Vagina (tissue), 2 donors: Measurements from ENCODE around the gene PSMB3. TPM values are rescaled to one million over a fixed set of nuclear protein-coding genes. Genes with fewer than 3 reads are reported as not detected.
A peak's percentile ranks its signal among the peaks of the same experiment; 100 is the strongest.

ENCODE experiments used
- DNase-seq, 2 donors: peaks; one replicate each; pipeline ENCODE4 v3.0.0-alpha.2; 2017; ENCODE audit errors: extremely low spot score in 2 of 2
- H3K27ac ChIP-seq: fragments of 200-600 bp; sonication (generic); one replicate; pipeline ENCODE4 v1.5.1; 2019
- H3K27me3 ChIP-seq: fragments of 200-600 bp; sonication (generic); one replicate; pipeline ENCODE4 v1.5.1; 2019
- H3K36me3 ChIP-seq, 2 donors: fragments of 200-600 bp; sonication (generic); one replicate each; pipeline ENCODE4 v1.5.1; 2017 to 2019
- H3K4me1 ChIP-seq: fragments of 200-600 bp; sonication (generic); one replicate; pipeline ENCODE4 v1.5.1; 2019
- H3K4me3 ChIP-seq, 2 donors: fragments of 200-600 bp; sonication (generic); 1 replicate in 1 of 2; 2 replicates in 1 of 2; pipeline ENCODE4 v1.5.1; 2016 to 2019
- H3K9me3 ChIP-seq: fragments of 200-600 bp; sonication (generic); one replicate; pipeline ENCODE4 v1.5.1; 2019
- POLR2A ChIP-seq, 2 donors: fragments of 450-650 bp; IDR thresholded peaks; one replicate each; pipeline ENCODE4 v1.6.1; 2017; ENCODE audit warnings: antibody characterized with exemption in 2 of 2, mild to moderate bottlenecking in 2 of 2, moderate library complexity in 2 of 2
- POLR2AphosphoS5 ChIP-seq, 2 donors: sonication (generic); formaldehyde crosslinking; IDR thresholded peaks; one replicate each; pipeline ENCODE4 v1.9.0; 2017; ENCODE audit warnings: antibody characterized with exemption in 2 of 2, mild to moderate bottlenecking in 2 of 2, low read depth in 1 of 2; ENCODE audit not compliant: insufficient read depth in 1 of 2
- intact Hi-C: fragments of 100-400 bp; cut with DNase I; formaldehyde crosslinking; loops from one replicate; pipeline ENCODE4 v1.15.1; 2023
- total RNA-seq: library from RNA; depleted of rRNA; stranded (reverse); fragments of >200 nt; gene quantifications from one replicate; pipeline ENCODE4 v1.2.3, GENCODE V29; 2016
- TF ChIP-seq, protein P1 (sequence below), 3 experiments: fragments of 450-650 bp in 2 of 3; fragments of 200-600 bp in 1 of 3; sonication (generic) in 1 of 3; IDR thresholded peaks; one replicate each; pipeline ENCODE4 v1.5.1; 2017 to 2019; ENCODE audit warnings: antibody characterized with exemption in 3 of 3, mild to moderate bottlenecking in 2 of 3, moderate library complexity in 2 of 3

Gene PSMB3
- total RNA-seq, 1 donor from 2014 or later = 193 TPM

DNA sequence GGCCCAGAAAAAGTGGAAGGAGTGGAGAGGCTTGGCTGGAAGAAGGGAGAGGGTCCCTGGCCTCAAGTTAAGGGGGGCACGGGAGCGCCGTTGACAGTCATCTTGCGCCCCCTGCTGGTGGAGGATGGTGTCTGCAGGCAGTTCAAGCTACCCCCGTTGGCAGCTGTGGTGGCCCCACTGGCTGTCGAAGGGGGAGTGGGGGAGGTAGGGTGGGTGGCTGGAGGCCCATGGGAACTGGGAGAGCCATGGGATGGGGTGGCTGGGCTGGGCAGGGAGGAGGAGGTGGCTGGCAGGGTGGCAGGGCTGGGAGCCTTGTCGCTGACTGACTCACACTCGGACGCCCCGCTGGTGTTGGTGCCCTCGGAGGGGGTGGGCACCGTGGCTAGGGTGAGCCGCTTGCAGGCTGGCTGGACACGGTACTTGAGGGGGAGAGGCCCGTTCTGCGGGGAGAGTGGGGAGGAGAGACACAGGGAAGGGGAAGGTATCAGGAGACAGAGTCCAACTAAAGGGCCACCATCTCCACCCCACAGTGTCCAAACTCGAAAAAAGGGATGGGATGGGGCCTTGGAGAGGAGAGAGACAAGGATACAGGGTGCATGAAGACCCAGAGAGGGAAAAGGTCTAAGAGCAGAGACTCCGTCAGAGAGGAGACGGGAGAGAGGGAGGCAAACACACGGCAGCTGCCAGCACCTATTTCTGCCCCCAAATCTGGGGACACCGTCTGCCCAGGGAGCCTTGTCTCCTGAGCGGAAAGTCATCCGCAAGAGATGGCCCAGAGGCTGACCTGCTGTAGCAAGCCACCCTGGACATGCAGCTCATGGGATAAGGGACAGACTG, 17.2 kb upstream of the PSMB3 start:
- DNase-seq = no peak
- intact Hi-C loops = loop anchor here (2.0 kb wide), 1 partner anchor 59 kb away; no protein-coding TSS in a partner anchor
- Histone ChIP-seq H3K9me3 (no peaks in the 10 kb centered on the region), H3K36me3 (peaks cover 0 to 30% of the 10 kb centered on the region in 2 donors), H3K4me1 (peaks cover 40% of the 10 kb centered on the region), H3K4me3 (no peak overlapping the region), H3K27me3 (no peaks in the 10 kb centered on the region), H3K27ac (no peak overlapping the region)
- TF ChIP-seq, protein P1, sequence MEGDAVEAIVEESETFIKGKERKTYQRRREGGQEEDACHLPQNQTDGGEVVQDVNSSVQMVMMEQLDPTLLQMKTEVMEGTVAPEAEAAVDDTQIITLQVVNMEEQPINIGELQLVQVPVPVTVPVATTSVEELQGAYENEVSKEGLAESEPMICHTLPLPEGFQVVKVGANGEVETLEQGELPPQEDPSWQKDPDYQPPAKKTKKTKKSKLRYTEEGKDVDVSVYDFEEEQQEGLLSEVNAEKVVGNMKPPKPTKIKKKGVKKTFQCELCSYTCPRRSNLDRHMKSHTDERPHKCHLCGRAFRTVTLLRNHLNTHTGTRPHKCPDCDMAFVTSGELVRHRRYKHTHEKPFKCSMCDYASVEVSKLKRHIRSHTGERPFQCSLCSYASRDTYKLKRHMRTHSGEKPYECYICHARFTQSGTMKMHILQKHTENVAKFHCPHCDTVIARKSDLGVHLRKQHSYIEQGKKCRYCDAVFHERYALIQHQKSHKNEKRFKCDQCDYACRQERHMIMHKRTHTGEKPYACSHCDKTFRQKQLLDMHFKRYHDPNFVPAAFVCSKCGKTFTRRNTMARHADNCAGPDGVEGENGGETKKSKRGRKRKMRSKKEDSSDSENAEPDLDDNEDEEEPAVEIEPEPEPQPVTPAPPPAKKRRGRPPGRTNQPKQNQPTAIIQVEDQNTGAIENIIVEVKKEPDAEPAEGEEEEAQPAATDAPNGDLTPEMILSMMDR (IDR thresholded peaks at IDR 0.05) = peak; percentile 93 to 97 (median 94)
- no peak for TF ChIP-seq POLR2AphosphoS5 (IDR thresholded peaks at IDR 0.05; ENCODE audit: insufficient read depth in 1 of 2, low read depth in 1 of 2)

DNA sequence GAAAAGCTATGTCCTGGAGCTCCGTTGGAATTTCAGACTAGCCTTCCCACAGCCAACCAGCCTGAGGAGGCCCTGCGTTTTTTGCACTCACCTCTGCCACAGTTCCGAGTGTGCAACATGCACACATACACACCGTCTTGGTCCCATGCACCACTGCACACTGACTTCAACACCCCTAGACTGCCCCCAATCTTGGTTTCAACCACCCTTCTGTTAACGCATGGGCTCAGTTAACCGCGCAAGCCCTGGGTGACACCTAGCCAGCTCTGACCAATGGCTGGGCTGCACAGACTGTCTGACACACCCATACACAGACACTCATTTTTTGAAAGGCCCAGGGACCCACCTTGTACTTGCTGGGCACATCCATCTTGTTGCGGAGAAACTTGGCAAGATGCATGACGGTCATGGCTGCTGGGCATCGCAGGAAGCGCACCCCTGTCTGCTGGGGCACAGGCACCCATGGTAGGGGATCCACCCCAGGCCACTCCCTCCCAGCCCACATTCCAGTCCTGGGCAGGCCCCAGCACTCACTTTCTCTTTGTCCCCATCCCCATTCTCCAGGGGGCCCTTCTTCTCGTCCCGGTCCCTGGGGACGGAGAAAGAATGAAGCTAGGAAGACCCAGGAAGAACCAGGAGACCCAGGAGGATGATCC, 14.4 kb upstream of the PSMB3 start:
- TF ChIP-seq POLR2A (IDR thresholded peaks at IDR 0.05) (no peak), POLR2AphosphoS5 (IDR thresholded peaks at IDR 0.05; ENCODE audit: insufficient read depth in 1 of 2, low read depth in 1 of 2) (no peak)
- TF ChIP-seq, protein P1 (IDR thresholded peaks at IDR 0.05) = no peak
- intact Hi-C loops = no loop called here
- no peaks in the 10 kb centered on the region for H3K9me3 ChIP-seq
- no peak overlapping the region for H3K4me3 ChIP-seq
- no peaks in the 10 kb centered on the region for H3K27me3 ChIP-seq
- peaks cover 0 to 30% of the 10 kb centered on the region in 2 donors for H3K36me3 ChIP-seq
- DNase-seq = no peak
- H3K4me1 ChIP-seq = peaks cover 42% of the 10 kb centered on the region
- no peak overlapping the region for H3K27ac ChIP-seq

DNA sequence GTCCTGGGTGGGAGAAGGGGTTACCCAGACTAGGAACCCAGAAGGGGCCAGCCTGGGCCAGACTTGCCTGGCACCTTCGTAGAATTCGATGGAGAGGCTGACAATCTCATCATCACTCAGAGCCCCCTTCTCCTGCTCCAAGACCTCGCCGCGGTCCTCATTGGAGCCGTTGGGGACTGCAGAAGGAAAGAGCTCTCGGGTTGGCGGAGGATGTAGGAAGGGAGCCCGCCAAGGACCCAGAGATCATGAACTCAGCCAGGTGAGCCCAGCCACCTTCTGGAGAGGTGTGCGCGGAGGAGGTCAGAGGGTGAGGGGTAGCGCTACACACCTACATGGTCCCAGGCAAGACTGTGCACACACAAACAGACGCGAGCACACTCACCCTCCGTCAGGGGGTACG, 13.9 kb upstream of the PSMB3 start:
- Histone ChIP-seq H3K9me3 (no peaks in the 10 kb centered on the region), H3K27me3 (no peaks in the 10 kb centered on the region), H3K4me1 (peaks cover 42% of the 10 kb centered on the region), H3K4me3 (no peak overlapping the region), H3K36me3 (peaks cover 0 to 30% of the 10 kb centered on the region in 2 donors), H3K27ac (no peak overlapping the region)
- DNase-seq = no peak
- TF ChIP-seq POLR2A (IDR thresholded peaks at IDR 0.05) = no peak
- TF ChIP-seq, protein P1 (IDR thresholded peaks at IDR 0.05) = no peak
- no peak for TF ChIP-seq POLR2AphosphoS5 (IDR thresholded peaks at IDR 0.05; ENCODE audit: insufficient read depth in 1 of 2, low read depth in 1 of 2)
- intact Hi-C loops = no loop called here

DNA sequence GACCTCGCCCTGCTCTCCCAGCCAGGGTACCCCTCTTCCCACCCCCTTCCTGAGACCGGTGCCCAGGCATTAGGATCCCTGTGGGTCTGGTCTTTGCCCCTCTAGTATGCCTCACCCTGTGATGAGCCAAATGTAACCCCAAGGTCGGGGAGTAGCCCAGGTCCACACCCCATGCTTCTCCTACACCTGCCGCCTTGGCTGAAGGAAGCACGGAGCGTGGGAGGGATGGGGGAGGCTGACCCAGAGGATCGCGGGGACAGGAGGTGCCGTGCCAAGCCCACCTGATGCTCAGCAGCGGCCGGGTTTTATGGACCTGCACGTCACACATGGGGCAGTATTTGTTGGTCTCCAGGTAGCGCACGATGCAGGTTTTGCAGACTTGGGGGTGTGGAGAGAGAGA, 13.2 kb upstream of the PSMB3 start:
- intact Hi-C loops = no loop called here
- H3K27ac ChIP-seq = no peak overlapping the region
- peaks cover 36% of the 10 kb centered on the region for H3K4me1 ChIP-seq
- H3K36me3 ChIP-seq = peaks cover 0 to 30% of the 10 kb centered on the region in 2 donors
- H3K9me3 ChIP-seq = no peaks in the 10 kb centered on the region
- TF ChIP-seq, protein P1 (IDR thresholded peaks at IDR 0.05) = no peak
- TF ChIP-seq POLR2AphosphoS5 (IDR thresholded peaks at IDR 0.05; ENCODE audit: insufficient read depth in 1 of 2, low read depth in 1 of 2) (no peak), POLR2A (IDR thresholded peaks at IDR 0.05) (no peak)
- no peak overlapping the region for H3K4me3 ChIP-seq
- no peaks in the 10 kb centered on the region for H3K27me3 ChIP-seq
- DNase-seq = no peak
